WERI-Rb-1 (cell line): ENCODE measurements around the gene DNAAF8.
"Not testable (repeated sequence)": the region's sequence is repeated elsewhere in the genome, so short reads cannot be mapped to it uniquely, and the experiment has no call there.

Experiments
- DNase-seq: peaks from one replicate; pipeline ENCODE4 v3.0.0-alpha.2; 2020
- H3K27ac ChIP-seq: fragments of 250-450 bp; sonication (Bioruptor Pico); 2 replicates; pipeline ENCODE4 v1.5.1; 2020; ENCODE audit warnings: mild to moderate bottlenecking, moderate library complexity
- H3K27me3 ChIP-seq: fragments of 250-450 bp; sonication (Bioruptor Pico); 2 replicates; pipeline ENCODE4 v1.5.1; 2021; ENCODE audit warnings: mild to moderate bottlenecking, low read depth, moderate library complexity; ENCODE audit not compliant: insufficient read depth, severe bottlenecking
- H3K36me3 ChIP-seq: fragments of 250-450 bp; sonication (Bioruptor Pico); 2 replicates; pipeline ENCODE4 v1.5.1; 2020; ENCODE audit warnings: mild to moderate bottlenecking, moderate library complexity
- H3K4me3 ChIP-seq: 2 replicates; pipeline ENCODE4 v1.5.1; 2011; ENCODE audit warnings: low read depth, mild to moderate bottlenecking, control low read depth, low read length
- H3K9me3 ChIP-seq: fragments of 250-450 bp; sonication (Bioruptor Pico); 2 replicates; pipeline ENCODE4 v1.5.1; 2021; ENCODE audit warnings: mild to moderate bottlenecking, moderate library complexity; ENCODE audit not compliant: severe bottlenecking
- CTCF ChIP-seq: IDR thresholded peaks from 2 replicates; pipeline ENCODE4 v1.5.1; 2011; ENCODE audit warnings: low read depth, mild to moderate bottlenecking, control low read depth, inconsistent platforms, low read length

DNAAF8 gene

DNA sequence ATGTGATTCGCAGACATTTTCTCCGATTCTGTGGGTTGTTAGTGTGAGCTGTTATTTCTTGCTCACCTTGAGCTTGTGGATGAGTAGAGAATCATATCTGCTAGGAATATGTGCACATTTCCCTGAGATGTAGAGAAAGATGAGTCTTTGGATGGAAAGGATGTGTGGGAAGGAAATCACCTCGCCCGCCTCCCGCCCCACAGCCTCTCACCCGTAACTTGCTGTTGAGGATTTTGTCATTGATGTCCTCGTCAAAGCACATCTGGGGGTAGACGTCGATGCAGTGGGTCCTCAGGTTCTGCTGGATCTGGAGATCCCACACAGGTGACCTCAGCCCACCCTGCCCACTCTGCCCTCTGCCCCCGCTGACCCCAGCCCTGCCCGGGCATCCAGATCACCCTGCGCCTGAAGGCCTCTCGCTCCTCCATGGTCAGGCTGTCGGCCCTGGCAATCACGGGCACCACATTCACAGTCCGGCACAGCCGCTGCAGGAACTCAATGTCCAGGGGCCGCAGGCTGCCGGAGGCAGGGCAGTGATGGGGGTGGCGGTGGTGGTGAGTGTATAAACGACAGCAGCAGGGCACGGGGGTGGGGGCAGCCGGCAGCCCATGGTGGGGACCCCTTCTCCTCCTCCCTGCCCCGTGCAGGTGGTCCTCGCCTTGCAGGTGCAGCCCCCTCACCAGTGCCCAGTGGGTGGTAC lies 49.1 kb downstream of the DNAAF8 start:
- DNase-seq: no peak
- Histone ChIP-seq H3K4me3 (no peak overlapping the region), H3K27me3 (no peaks in the 10 kb centered on the region), H3K27ac (no peak overlapping the region), H3K9me3 (no peaks in the 10 kb centered on the region), H3K36me3 (no peaks in the 10 kb centered on the region)
- no peak for TF ChIP-seq CTCF

GRCh38 chr16:4783951-4784336 lies 49.6 kb downstream of the DNAAF8 start:
- no peaks in the 10 kb centered on the region for H3K9me3 ChIP-seq
- H3K4me3 ChIP-seq: no peak overlapping the region
- TF ChIP-seq CTCF: no peak
- DNase-seq: no peak
- no peak overlapping the region for H3K27ac ChIP-seq
- H3K36me3 ChIP-seq: no peaks in the 10 kb centered on the region
- no peaks in the 10 kb centered on the region for H3K27me3 ChIP-seq

GRCh38 chr16:4784444-4784987 lies 50.2 kb downstream of the DNAAF8 start:
- not testable (repeated sequence) for DNase-seq, H3K4me3 ChIP-seq, H3K36me3 ChIP-seq, H3K27me3 ChIP-seq, H3K9me3 ChIP-seq
- peak overlapping the region; percentile 4; the same call in 1 of the 2 replicates for H3K27ac ChIP-seq

DNA sequence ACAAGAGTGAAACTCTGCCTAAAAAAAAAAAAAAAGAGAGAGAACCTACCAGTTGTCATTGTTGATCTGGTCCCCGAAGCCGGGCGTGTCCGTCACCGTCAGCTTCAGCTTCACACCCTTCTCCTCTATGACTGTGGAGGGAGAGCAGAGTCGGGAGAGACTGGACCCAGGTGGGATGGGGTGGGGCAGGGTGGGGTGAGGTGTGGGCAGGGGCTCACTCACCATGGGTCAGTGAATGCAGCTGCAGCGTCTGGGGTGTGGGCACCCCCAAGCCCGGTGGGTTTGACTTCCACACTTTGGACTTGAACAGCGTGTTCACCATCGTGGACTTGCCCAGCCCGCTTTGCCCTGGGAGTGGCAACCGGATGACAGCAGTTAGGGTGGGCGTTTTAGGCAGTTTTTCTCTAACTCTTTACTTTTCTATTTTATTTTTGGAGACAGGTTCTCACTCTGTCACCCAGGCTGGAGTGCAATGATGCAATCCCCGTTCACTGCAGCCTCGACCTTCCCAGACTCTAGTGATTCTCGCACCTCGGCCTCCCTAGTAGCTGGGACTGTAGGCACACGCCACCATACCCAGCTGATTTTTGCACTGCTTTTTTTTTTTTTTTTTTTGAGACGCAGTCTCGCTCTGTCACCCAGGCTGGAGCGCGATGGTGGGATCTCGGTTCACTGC lies 51.6 kb downstream of the DNAAF8 start:
- TF ChIP-seq CTCF: no peak
- Histone ChIP-seq H3K27me3 (no peaks in the 10 kb centered on the region), H3K4me3 (no peak overlapping the region), H3K9me3 (no peaks in the 10 kb centered on the region), H3K27ac (no peak overlapping the region), H3K36me3 (no peaks in the 10 kb centered on the region)
- DNase-seq: no peak

DNA sequence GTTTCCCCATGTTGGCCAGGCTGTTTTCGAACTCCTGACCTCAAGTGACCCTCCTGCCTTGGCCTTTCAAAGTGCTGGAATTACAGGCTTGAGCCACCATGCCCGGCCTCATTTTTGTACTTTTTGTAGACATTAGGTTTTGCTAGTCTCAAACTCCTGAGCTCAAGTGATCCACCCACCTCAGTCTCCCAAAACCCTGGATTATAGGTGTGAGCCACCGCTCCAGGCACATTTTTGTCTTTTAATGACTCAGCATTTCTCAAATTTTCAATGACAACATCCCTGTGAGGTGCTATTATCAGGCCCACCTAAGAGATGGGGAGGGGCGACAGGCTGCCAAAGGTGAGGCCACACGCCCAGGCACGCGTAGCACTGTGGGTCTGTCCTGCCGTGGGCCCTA lies 52.7 kb downstream of the DNAAF8 start:
- Histone ChIP-seq H3K36me3 (no peaks in the 10 kb centered on the region), H3K4me3 (no peak overlapping the region), H3K9me3 (no peaks in the 10 kb centered on the region), H3K27ac (peak overlapping the region; percentile 90), H3K27me3 (no peaks in the 10 kb centered on the region)
- TF ChIP-seq CTCF: no peak
- DNase-seq: no peak

DNA sequence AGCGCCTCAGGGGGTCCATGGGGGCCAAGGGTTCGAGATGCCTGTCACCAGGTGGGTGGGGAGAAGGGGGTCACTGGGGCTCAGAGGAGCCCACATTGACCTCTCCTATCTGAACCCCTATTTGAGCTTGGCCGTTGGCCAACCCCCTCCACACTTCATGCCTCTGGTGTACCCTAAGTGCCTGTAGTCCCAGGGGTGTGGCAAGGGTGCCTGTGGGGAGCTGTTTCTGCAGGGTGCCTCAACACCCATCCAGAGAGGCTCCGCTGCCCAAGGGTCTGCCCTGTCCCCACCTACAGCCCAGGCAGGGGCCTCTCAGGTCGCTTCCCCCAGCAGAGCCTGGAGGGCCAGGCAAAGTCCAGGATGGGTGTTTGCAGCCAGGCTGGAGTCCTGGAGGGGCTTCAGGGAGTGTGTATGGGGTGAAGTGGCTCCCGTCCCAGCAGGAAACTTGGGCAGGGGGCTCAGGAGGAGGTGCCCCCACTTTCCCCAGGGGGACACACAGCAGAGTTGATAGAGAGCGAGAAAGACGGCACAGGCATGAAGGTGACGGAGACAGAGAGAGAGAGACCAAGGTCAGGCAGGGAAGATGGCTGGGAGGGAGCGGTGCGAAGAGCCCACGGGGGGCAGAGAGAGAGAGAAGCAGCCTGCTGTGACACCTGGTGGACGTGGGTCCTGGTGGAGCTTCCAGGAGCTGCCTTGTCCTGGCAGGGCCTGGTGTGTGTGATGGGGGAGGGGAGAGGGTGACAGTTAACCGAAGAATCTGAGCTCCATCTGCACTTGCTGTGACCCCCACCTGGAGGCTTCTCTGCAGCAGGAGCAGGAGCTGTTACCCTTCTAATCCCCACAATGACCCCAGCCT lies 53.5 kb downstream of the DNAAF8 start, which contains the start of gene SEPTIN12:
Gene SEPTIN12, minus strand, starts transcription at position 719 of the 856 bp plus-strand sequence. Its CDS starts 700 bp downstream, at position 19.
- peak within 1 kb of the TSS; percentile 90 for H3K27ac ChIP-seq
- TF ChIP-seq CTCF: peak; percentile 83
- DNase-seq: peak; percentile 99
- H3K27me3 ChIP-seq: no peaks in the 10 kb centered on the region
- H3K36me3 ChIP-seq: no peaks in the 10 kb centered on the region
- H3K4me3 ChIP-seq: no peak within 1 kb of the TSS; the same call in 1 of the 2 replicates
- H3K9me3 ChIP-seq: no peaks in the 10 kb centered on the region
